Measurements from ENCODE around the gene CDCA5.

Gene CDCA5

DNA sequence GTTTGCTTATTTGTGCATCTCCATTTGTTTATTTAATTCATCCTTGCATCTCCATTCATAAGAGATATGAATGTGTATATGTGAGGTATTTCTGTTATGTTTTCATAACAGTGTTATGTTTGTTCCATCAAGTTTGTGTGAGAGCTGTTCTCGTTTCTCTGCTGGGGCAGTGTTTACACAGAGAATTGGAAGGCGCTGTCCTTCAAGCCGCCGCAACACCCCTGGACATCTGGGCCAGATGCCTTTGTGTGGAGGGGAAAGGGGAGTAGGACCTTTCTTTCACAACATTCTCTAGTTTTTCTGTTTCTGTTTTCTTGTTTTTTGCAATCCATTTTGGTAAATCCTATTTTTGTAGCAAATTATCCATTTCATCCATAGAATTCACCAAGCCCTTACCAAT is 20.8 kb upstream of the CDCA5 start:
- DNase-seq = no peak

- DNase-seq = no peak
Measured at GRCh38 chr11:65103476-65103875, 19.6 kb upstream of the CDCA5 start.

- DNase-seq = no peak
Measured at GRCh38 chr11:65102142-65103095, 18.6 kb upstream of the CDCA5 start.

DNA sequence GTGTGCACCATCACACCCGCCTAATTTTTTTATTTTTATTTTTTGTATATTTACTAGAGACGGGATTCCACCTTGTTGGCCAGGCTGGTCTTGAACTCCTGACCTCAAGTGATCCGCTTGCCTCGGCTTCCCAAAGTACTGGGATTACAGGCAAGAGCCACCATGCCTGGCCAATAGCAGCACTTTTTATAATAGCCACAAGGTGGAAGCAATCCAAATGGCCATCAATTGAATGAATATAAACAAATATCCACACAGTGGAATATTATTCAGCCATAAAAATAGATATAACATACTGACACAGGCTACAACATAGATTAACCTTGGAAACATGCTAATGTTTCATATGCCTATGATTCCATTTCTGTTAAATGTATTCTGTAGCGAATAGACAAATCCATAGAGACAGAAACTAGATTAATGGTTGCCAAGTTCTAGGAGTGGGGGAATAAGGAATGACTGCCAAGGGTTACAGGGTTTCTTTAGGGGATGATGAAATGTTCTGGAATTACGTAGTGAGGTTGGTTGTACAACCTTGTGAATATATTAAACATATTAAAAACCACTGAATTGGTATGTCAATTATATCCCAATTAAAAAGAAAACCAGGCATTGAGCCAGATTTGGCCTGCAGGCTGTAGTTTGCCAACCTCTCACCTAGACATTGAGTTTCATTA is 17.0 kb upstream of the CDCA5 start:
- no peak for DNase-seq

GRCh38 chr11:65096926-65097325 is 13.1 kb upstream of the CDCA5 start:
- no peak for DNase-seq

- peak; percentile 80 to 83 for DNase-seq
Measured at GRCh38 chr11:65095974-65096806, 12.3 kb upstream of the CDCA5 start, which contains the start of gene VPS51. TSS of gene VPS51 (plus strand) at chr11:65096214. CDS start at chr11:65096251, 37 bp downstream.

- DNase-seq = no peak
Measured at GRCh38 chr11:65095427-65095826, 11.6 kb upstream of the CDCA5 start.

- DNase-seq = no peak
Measured at GRCh38 chr11:65090628-65091027, 6.8 kb upstream of the CDCA5 start.

DNA sequence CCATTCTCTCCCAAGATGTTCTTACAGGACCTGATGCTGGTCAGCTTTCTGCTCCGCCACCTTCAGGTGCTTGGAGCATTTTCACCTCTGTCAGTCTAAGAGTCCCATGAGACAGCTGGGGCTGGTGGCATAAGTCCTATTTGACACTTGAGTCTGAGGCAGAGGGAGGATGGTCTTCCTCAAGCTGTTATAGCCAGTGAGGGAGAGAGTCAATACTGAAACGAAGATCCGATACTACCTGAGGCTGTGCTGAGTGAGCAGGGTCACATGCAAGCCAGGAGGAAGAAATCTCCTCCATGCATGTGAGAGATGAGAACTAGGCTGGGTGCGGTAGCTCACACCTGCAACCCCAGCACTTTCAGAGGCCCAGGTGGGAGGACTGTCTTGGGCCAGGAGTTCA is 5.8 kb upstream of the CDCA5 start:
- DNase-seq = no peak

- DNase-seq = no peak
Measured at GRCh38 chr11:65087827-65088226, 4.0 kb upstream of the CDCA5 start.

DNA sequence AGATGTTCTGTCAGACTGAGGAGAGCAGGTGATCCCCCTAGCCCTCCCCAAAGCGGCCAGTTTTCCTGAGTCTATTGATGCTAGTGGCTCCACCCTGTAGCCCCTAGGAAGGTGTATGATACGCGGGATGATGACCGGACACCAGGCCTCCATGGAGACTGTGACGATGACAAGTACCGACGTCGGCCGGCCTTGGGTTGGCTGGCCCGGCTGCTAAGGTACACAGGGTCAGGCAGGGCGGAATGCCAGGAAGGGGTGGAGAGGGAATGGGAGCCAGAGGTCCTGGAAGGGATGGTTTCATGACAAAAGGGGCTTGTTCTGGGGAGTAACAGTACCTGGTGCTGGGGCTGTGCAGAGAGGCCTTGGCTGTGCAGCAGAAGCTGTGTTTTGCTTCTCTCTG is 3.4 kb upstream of the CDCA5 start:
- DNase-seq = no peak

GRCh38 chr11:65086809-65087208 is 3.0 kb upstream of the CDCA5 start:
- no peak for DNase-seq

DNA sequence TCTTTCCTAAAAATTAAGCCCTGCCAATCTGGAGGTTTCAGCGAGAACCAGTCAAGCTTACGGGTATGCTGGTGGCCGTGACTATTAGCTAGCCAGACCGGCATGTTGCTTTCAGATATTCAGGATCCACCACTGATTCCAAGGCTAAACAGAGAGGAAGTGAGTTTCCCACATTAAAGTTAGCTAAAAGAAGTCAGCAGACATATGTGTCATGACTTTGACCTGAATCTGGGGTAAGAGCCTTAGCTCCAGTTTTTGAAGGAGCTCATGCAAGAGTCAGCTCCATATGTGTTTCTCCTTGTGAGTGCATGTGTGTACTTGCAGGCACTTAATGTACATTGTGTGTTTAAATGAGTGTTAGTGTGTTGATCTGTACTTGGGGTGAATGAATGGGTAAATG is 1.6 kb upstream of the CDCA5 start:
- no peak for DNase-seq

GRCh38 chr11:65084598-65085375 is 947 bp upstream of the CDCA5 start:
- no peak for DNase-seq

GRCh38 chr11:65083134-65083833 is 556 bp downstream of the CDCA5 start:
- no peak for DNase-seq

DNA sequence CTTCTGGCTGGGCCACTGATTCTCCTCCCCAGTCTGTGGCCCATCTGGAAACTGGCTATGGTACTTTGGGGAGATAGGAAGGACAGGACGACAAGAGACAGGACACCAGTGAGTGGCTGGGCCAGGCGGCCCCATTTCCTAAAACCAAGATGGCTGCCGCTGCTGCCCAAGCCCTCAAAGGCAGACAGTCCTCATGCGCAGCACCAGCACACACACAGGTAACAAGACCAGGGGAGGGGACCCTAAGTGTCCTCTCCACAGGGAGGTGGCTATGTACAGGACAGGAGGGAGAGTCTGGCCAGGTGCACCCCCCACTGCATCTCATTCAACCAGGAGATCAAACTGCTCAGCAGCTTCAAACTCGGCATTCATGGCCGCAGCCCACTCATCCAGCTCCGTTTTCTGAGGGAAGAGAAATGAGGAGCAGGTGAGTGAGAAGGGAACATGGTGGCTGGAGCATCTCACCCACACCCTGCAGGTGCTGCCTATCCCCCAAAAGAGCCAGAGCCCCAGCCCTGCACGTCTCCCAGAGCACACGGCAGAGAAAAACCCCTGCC is 5.0 kb downstream of the CDCA5 start:
- no peak for DNase-seq

DNA sequence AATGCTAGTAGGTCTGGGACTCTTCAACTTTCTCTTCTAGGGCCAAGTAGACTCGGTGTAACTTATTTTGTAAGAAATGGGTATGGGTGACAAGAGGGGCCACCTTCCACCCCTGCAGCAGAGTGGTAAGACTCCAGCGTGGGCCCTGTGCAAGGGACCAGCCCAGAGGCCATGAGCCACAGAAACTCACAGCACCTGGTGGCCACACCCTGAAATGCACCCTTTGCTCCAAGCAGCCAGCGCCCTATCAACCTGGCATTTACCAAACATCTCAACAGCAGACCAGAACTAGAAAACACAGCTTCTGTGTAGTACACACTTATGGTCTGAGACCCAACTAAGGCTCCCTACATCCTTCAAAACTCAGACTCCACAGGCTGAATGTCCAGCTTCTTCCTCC is 5.7 kb downstream of the CDCA5 start:
- DNase-seq = peak; percentile 23 to 25

- DNase-seq = no peak
Measured at GRCh38 chr11:65077451-65077850, 6.4 kb downstream of the CDCA5 start.

DNA sequence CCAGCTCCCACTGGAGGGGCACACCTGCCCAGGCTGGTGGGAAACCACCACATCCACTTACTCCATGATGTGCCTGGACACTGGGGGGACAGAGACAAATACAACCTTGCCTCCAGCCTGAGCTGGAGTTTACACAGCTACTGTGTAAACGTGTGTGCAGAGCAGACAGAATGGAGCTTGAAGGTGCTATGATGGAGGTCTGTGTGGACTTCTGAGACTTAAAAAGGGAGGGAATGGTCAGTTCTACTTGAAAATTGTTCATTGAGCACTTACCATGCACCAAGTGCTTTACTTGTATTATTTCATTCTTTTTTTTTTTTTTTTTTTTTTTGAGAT is 11.2 kb downstream of the CDCA5 start:
- DNase-seq = no peak

- DNase-seq = no peak
Measured at GRCh38 chr11:65071907-65072630, 11.8 kb downstream of the CDCA5 start.

DNA sequence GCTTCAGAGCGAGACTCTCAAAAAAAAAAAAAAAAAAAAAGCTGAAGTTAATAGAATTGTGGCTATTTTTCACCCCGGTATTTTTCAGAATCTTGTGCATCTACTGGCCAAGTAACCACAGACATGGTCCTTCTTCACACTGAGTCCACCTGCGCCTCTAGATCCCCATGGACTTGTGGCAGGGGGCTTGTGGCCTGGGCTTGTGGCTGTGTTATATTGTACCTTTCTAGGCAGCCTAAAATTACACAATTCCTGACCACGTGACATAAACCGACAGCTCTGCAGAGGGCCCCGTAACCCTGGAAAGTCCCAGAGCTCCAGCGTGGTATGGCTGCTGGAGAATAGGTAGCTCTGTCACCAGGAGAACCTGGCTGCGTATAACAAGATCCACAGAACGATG is 14.6 kb downstream of the CDCA5 start:
- peak; percentile 6 to 22 for DNase-seq

Data from AML-193 (cell line).